Fibroblast of skin of left quadriceps (primary cell): ENCODE results near the gene GBP2.

Source experiments
- DNase-seq, 2 experiments: peaks; one replicate each; pipeline ENCODE4 v3.0.0-alpha.2; 2013; ENCODE audit warnings: low read depth in 2 of 2

GBP2 gene

GRCh38 chr1:89065079-89065868 is 60.6 kb downstream of the GBP2 start, which contains the start of gene GBP1:
Gene GBP1 (minus strand): TSS chr1:89065208. CDS start chr1:89063234, 1,974 bp downstream.
- peak; percentile 81 for DNase-seq

GRCh38 chr1:89064632-89065031 is 61.3 kb downstream of the GBP2 start:
- no peak for DNase-seq

GRCh38 chr1:89063094-89063493 is 62.8 kb downstream of the GBP2 start:
- DNase-seq, result no peak

GRCh38 chr1:89060091-89060490 is 65.8 kb downstream of the GBP2 start:
- DNase-seq, result no peak
